ENCODE results near the gene HDDC3.

Gene HDDC3

GRCh38 chr15:90931828-90932659 lies at the start of gene HDDC3:
Gene HDDC3, minus strand, starts transcription at chr15:90932549. Its CDS starts 9 bp downstream, at chr15:90932540.
- peak; percentile 96 for DNase-seq
- Mint-ChIP-seq H3K27ac (peak within 1 kb of the TSS; percentile 99), H3K36me3 (ENCODE audit: low read depth) (peaks cover 40% of the 10 kb centered on the region), H3K4me1 (ENCODE audit: low read depth) (peaks cover 65% of the 10 kb centered on the region), H3K9me3 (no peaks in the 10 kb centered on the region), H3K27me3 (no peaks in the 10 kb centered on the region), H3K4me3 (peak within 1 kb of the TSS; percentile 97)

GRCh38 chr15:90982135-90982534 lies 49.8 kb upstream of the HDDC3 start:
- H3K4me1 Mint-ChIP-seq (ENCODE audit: low read depth): peaks cover 17% of the 10 kb centered on the region
- DNase-seq: no peak
- no peaks in the 10 kb centered on the region for H3K27me3 Mint-ChIP-seq
- H3K9me3 Mint-ChIP-seq: no peaks in the 10 kb centered on the region
- peak overlapping the region; percentile 52 for H3K27ac Mint-ChIP-seq
- H3K36me3 Mint-ChIP-seq (ENCODE audit: low read depth): peaks cover 80% of the 10 kb centered on the region
- no peak overlapping the region for H3K4me3 Mint-ChIP-seq

- H3K27ac Mint-ChIP-seq: peak overlapping the region; percentile 6
- no peak overlapping the region for H3K4me3 Mint-ChIP-seq
- no peak for DNase-seq
- H3K9me3 Mint-ChIP-seq: no peaks in the 10 kb centered on the region
- peaks cover 85% of the 10 kb centered on the region for H3K36me3 Mint-ChIP-seq (ENCODE audit: low read depth)
- H3K4me1 Mint-ChIP-seq (ENCODE audit: low read depth): peaks cover 16% of the 10 kb centered on the region
- H3K27me3 Mint-ChIP-seq: no peaks in the 10 kb centered on the region
These were observed 49.3 kb upstream of the HDDC3 start for GRCh38 chr15:90981681-90982080.

- no peak overlapping the region for H3K4me3 Mint-ChIP-seq
- H3K36me3 Mint-ChIP-seq (ENCODE audit: low read depth): peaks cover 96% of the 10 kb centered on the region
- H3K27ac Mint-ChIP-seq: peak overlapping the region; percentile 35
These were observed 47.2 kb upstream of the HDDC3 start for GRCh38 chr15:90979582-90979981.

GRCh38 chr15:90974216-90974615 lies 41.9 kb upstream of the HDDC3 start:
- Mint-ChIP-seq H3K9me3 (no peaks in the 10 kb centered on the region), H3K36me3 (ENCODE audit: low read depth) (peaks cover 80% of the 10 kb centered on the region), H3K4me1 (ENCODE audit: low read depth) (no peaks in the 10 kb centered on the region), H3K27me3 (no peaks in the 10 kb centered on the region), H3K27ac (no peak overlapping the region), H3K4me3 (no peak overlapping the region)
- DNase-seq: no peak

More at GRCh38 chr15:90979582-90979981, 47.2 kb upstream of the HDDC3 start:
- H3K9me3 Mint-ChIP-seq: no peaks in the 10 kb centered on the region
- DNase-seq: no peak
- peaks cover 16% of the 10 kb centered on the region for H3K4me1 Mint-ChIP-seq (ENCODE audit: low read depth)
- H3K27me3 Mint-ChIP-seq: no peaks in the 10 kb centered on the region

GRCh38 chr15:90972133-90972532 lies 39.8 kb upstream of the HDDC3 start:
- Mint-ChIP-seq H3K36me3 (ENCODE audit: low read depth) (peaks cover 81% of the 10 kb centered on the region), H3K27ac (no peak overlapping the region), H3K27me3 (no peaks in the 10 kb centered on the region), H3K4me3 (no peak overlapping the region), H3K9me3 (no peaks in the 10 kb centered on the region), H3K4me1 (ENCODE audit: low read depth) (no peaks in the 10 kb centered on the region)
- no peak for DNase-seq

- no peak for DNase-seq
- H3K4me3 Mint-ChIP-seq: no peak overlapping the region
- no peaks in the 10 kb centered on the region for H3K9me3 Mint-ChIP-seq
- peaks cover 82% of the 10 kb centered on the region for H3K36me3 Mint-ChIP-seq (ENCODE audit: low read depth)
- no peak overlapping the region for H3K27ac Mint-ChIP-seq
- no peaks in the 10 kb centered on the region for H3K27me3 Mint-ChIP-seq
- H3K4me1 Mint-ChIP-seq (ENCODE audit: low read depth): no peaks in the 10 kb centered on the region
These were observed 37.9 kb upstream of the HDDC3 start for GRCh38 chr15:90970274-90970673.

GRCh38 chr15:90968434-90968833 lies 36.1 kb upstream of the HDDC3 start:
- H3K27me3 Mint-ChIP-seq: no peaks in the 10 kb centered on the region
- H3K4me3 Mint-ChIP-seq: no peak overlapping the region
- DNase-seq: no peak
- H3K9me3 Mint-ChIP-seq: no peaks in the 10 kb centered on the region
- no peaks in the 10 kb centered on the region for H3K4me1 Mint-ChIP-seq (ENCODE audit: low read depth)
- H3K27ac Mint-ChIP-seq: no peak overlapping the region
- peaks cover 81% of the 10 kb centered on the region for H3K36me3 Mint-ChIP-seq (ENCODE audit: low read depth)

GRCh38 chr15:90967206-90967605 lies 34.9 kb upstream of the HDDC3 start:
- Mint-ChIP-seq H3K4me3 (no peak overlapping the region), H3K36me3 (ENCODE audit: low read depth) (peaks cover 84% of the 10 kb centered on the region), H3K9me3 (no peaks in the 10 kb centered on the region), H3K27me3 (no peaks in the 10 kb centered on the region), H3K27ac (peak overlapping the region; percentile 17), H3K4me1 (ENCODE audit: low read depth) (no peaks in the 10 kb centered on the region)
- no peak for DNase-seq

GRCh38 chr15:90966262-90966661 lies 33.9 kb upstream of the HDDC3 start:
- H3K36me3 Mint-ChIP-seq (ENCODE audit: low read depth): peaks cover 93% of the 10 kb centered on the region
- H3K4me1 Mint-ChIP-seq (ENCODE audit: low read depth): no peaks in the 10 kb centered on the region

GRCh38 chr15:90962021-90962420 lies 29.7 kb upstream of the HDDC3 start:
- DNase-seq: no peak
- Mint-ChIP-seq H3K27ac (no peak overlapping the region), H3K9me3 (no peaks in the 10 kb centered on the region), H3K4me1 (ENCODE audit: low read depth) (peaks cover 5% of the 10 kb centered on the region), H3K4me3 (no peak overlapping the region), H3K36me3 (ENCODE audit: low read depth) (peaks cover 90% of the 10 kb centered on the region), H3K27me3 (no peaks in the 10 kb centered on the region)

More at GRCh38 chr15:90966262-90966661, 33.9 kb upstream of the HDDC3 start:
- Mint-ChIP-seq H3K9me3 (no peaks in the 10 kb centered on the region), H3K27me3 (no peaks in the 10 kb centered on the region), H3K4me3 (no peak overlapping the region), H3K27ac (no peak overlapping the region)
- no peak for DNase-seq

- H3K27me3 Mint-ChIP-seq: no peaks in the 10 kb centered on the region
- H3K27ac Mint-ChIP-seq: no peak overlapping the region
- no peak for DNase-seq
- peaks cover 85% of the 10 kb centered on the region for H3K36me3 Mint-ChIP-seq (ENCODE audit: low read depth)
- no peaks in the 10 kb centered on the region for H3K9me3 Mint-ChIP-seq
- no peak overlapping the region for H3K4me3 Mint-ChIP-seq
- peaks cover 14% of the 10 kb centered on the region for H3K4me1 Mint-ChIP-seq (ENCODE audit: low read depth)
These were observed 28.1 kb upstream of the HDDC3 start for GRCh38 chr15:90960298-90961091.

GRCh38 chr15:90959894-90960293 lies 27.5 kb upstream of the HDDC3 start:
- H3K4me3 Mint-ChIP-seq: no peak overlapping the region
- H3K27me3 Mint-ChIP-seq: no peaks in the 10 kb centered on the region
- H3K36me3 Mint-ChIP-seq (ENCODE audit: low read depth): peaks cover 82% of the 10 kb centered on the region
- peaks cover 14% of the 10 kb centered on the region for H3K4me1 Mint-ChIP-seq (ENCODE audit: low read depth)
- no peak for DNase-seq
- no peaks in the 10 kb centered on the region for H3K9me3 Mint-ChIP-seq
- no peak overlapping the region for H3K27ac Mint-ChIP-seq

- no peaks in the 10 kb centered on the region for H3K9me3 Mint-ChIP-seq
- H3K4me3 Mint-ChIP-seq: no peak overlapping the region
- H3K4me1 Mint-ChIP-seq (ENCODE audit: low read depth): peaks cover 18% of the 10 kb centered on the region
- DNase-seq: no peak
- peaks cover 79% of the 10 kb centered on the region for H3K36me3 Mint-ChIP-seq (ENCODE audit: low read depth)
- no peaks in the 10 kb centered on the region for H3K27me3 Mint-ChIP-seq
- H3K27ac Mint-ChIP-seq: no peak overlapping the region
These were observed 26.8 kb upstream of the HDDC3 start for GRCh38 chr15:90959028-90959595.

Measured in activated T-cell treated with anti-CD3 and anti-CD28 coated beads, Interleukin-2, amount 50 U/mL, for 24 hours (primary cell).